Measurements from ENCODE around the gene BRD7. TPM values are rescaled to one million over a fixed set of nuclear protein-coding genes. Genes with fewer than 3 reads are reported as not detected.

Gene BRD7
- polyA plus RNA-seq, 3 donors: 11.4 to 33.0 (median 21.2) TPM

- Mint-ChIP-seq H3K27me3 (ENCODE audit: low read depth in 3 of 3) (peaks cover 0 to 2% (median 1%) of the 10 kb centered on the region in 3 donors), H3K4me1 (peaks cover 5% of the 10 kb centered on the region), H3K27ac (no peak overlapping the region), H3K36me3 (no peaks in the 10 kb centered on the region), H3K4me3 (no peak overlapping the region), H3K9me3 (no peaks in the 10 kb centered on the region)
- Histone ChIP-seq H3K9ac (ENCODE audit: insufficient read depth, low read length, poor library complexity, severe bottlenecking) (no peak overlapping the region), H3K79me2 (ENCODE audit: insufficient read depth, low read length) (no peaks in the 10 kb centered on the region), H3K4me1 (ENCODE audit: control insufficient read depth in 1 of 2, insufficient read depth in 2 of 2, low read length in 2 of 2) (peaks cover 0 to 6% of the 10 kb centered on the region in 2 donors), H3K27ac (ENCODE audit: low read depth in 1 of 2, low read length in 2 of 2) (no peak overlapping the region), H3K27me3 (ENCODE audit: control insufficient read depth in 2 of 2, insufficient read depth in 2 of 2, low read length in 2 of 2) (no peaks in the 10 kb centered on the region), H3K4me2 (replicated peaks; ENCODE audit: extremely low read depth, low read length, poor library complexity, severe bottlenecking) (no peak overlapping the region), H3K9me3 (replicated peaks in 1 of 2; ENCODE audit: control insufficient read depth in 1 of 2, insufficient read depth in 1 of 2, low read length in 2 of 2) (no peaks in the 10 kb centered on the region), H3K36me3 (replicated peaks in 1 of 2; ENCODE audit: control insufficient read depth in 1 of 2, insufficient read depth in 2 of 2, low read length in 2 of 2) (no peaks in the 10 kb centered on the region), H4K20me1 (ENCODE audit: insufficient read depth, low read length) (no peaks in the 10 kb centered on the region), H2AFZ (ENCODE audit: insufficient read depth, low read depth, low read length, poor library complexity, severe bottlenecking) (no peak overlapping the region), H3K4me3 (replicated peaks in 1 of 3; ENCODE audit: low read depth in 2 of 3, low read length in 3 of 3) (no peak overlapping the region)
- intact Hi-C loops (cut with micrococcal nuclease): no loop called here
- DNase-seq: no peak
- 94% methylated on average over 3 of the region's 8 CpGs for WGBS (ENCODE audit: insufficient coverage)
- TF ChIP-seq CTCF (IDR thresholded peaks at IDR 0.05): no peak
Measured at GRCh38 chr16:50393416-50393815, 24.6 kb upstream of the BRD7 start.

GRCh38 chr16:50390914-50391716 lies 22.3 kb upstream of the BRD7 start:
- no peaks in the 10 kb centered on the region for H3K79me2 ChIP-seq (ENCODE audit: insufficient read depth, low read length)
- no peaks in the 10 kb centered on the region for H3K9me3 ChIP-seq (replicated peaks in 1 of 2; ENCODE audit: control insufficient read depth in 1 of 2, insufficient read depth in 1 of 2, low read length in 2 of 2)
- DNase-seq: no peak
- no peak overlapping the region for H3K9ac ChIP-seq (ENCODE audit: insufficient read depth, low read length, poor library complexity, severe bottlenecking)
- Mint-ChIP-seq H3K9me3 (no peaks in the 10 kb centered on the region), H3K36me3 (no peaks in the 10 kb centered on the region), H3K4me1 (peaks cover 3% of the 10 kb centered on the region), H3K4me3 (no peak overlapping the region), H3K27ac (peak overlapping the region in 1 of 7 donors; percentile 36), H3K27me3 (ENCODE audit: low read depth in 3 of 3) (peaks cover 0 to 2% (median 0%) of the 10 kb centered on the region in 3 donors)
- H3K4me2 ChIP-seq (replicated peaks; ENCODE audit: extremely low read depth, low read length, poor library complexity, severe bottlenecking): no peak overlapping the region
- H3K27ac ChIP-seq (ENCODE audit: low read depth in 1 of 2, low read length in 2 of 2): no peak overlapping the region
- 88% methylated on average over 11 of the region's 30 CpGs for WGBS (ENCODE audit: insufficient coverage)
- no peaks in the 10 kb centered on the region for H3K27me3 ChIP-seq (ENCODE audit: control insufficient read depth in 2 of 2, insufficient read depth in 2 of 2, low read length in 2 of 2)
- no peaks in the 10 kb centered on the region for H4K20me1 ChIP-seq (ENCODE audit: insufficient read depth, low read length)
- intact Hi-C loops (cut with micrococcal nuclease): no loop called here
- no peak for TF ChIP-seq CTCF (IDR thresholded peaks at IDR 0.05)
- no peak overlapping the region for H2AFZ ChIP-seq (ENCODE audit: insufficient read depth, low read depth, low read length, poor library complexity, severe bottlenecking)
- peaks cover 0 to 5% of the 10 kb centered on the region in 2 donors for H3K4me1 ChIP-seq (ENCODE audit: control insufficient read depth in 1 of 2, insufficient read depth in 2 of 2, low read length in 2 of 2)
- H3K36me3 ChIP-seq (replicated peaks in 1 of 2; ENCODE audit: control insufficient read depth in 1 of 2, insufficient read depth in 2 of 2, low read length in 2 of 2): no peaks in the 10 kb centered on the region
- no peak overlapping the region for H3K4me3 ChIP-seq (replicated peaks in 1 of 3; ENCODE audit: low read depth in 2 of 3, low read length in 3 of 3)
